Osteocyte (in vitro differentiated cells): Measurements from ENCODE around the gene ADAMTS16. TPM values are rescaled to one million over a fixed set of nuclear protein-coding genes. Genes with fewer than 3 reads are reported as not detected.

ENCODE experiments used
- DNase-seq: peaks from one replicate; pipeline ENCODE4 v3.0.0; 2021; ENCODE audit warnings: mixed read lengths; ENCODE audit not compliant: unreplicated experiment; ENCODE audit errors: extremely low spot score
- H3K27ac Mint-ChIP-seq: one replicate; pipeline ENCODE4 v1.8.0; 2021; ENCODE audit warnings: mild to moderate bottlenecking, mixed read lengths; ENCODE audit not compliant: unreplicated experiment
- H3K27me3 Mint-ChIP-seq: one replicate; pipeline ENCODE4 v1.8.0; 2021; ENCODE audit warnings: mixed read lengths; ENCODE audit not compliant: unreplicated experiment
- H3K36me3 Mint-ChIP-seq: one replicate; pipeline ENCODE4 v1.8.0; 2021; ENCODE audit warnings: mixed read lengths; ENCODE audit not compliant: unreplicated experiment
- H3K4me1 Mint-ChIP-seq: one replicate; pipeline ENCODE4 v1.8.0; 2021; ENCODE audit warnings: mixed read lengths; ENCODE audit not compliant: unreplicated experiment
- H3K4me3 Mint-ChIP-seq: one replicate; pipeline ENCODE4 v1.8.0; 2021; ENCODE audit warnings: mild to moderate bottlenecking, moderate library complexity, mixed read lengths; ENCODE audit not compliant: unreplicated experiment
- H3K9me3 Mint-ChIP-seq: one replicate; pipeline ENCODE4 v1.8.0; 2021; ENCODE audit warnings: mixed read lengths; ENCODE audit not compliant: unreplicated experiment
- total RNA-seq: library from RNA; stranded (reverse); gene quantifications from 2 replicates; pipeline ENCODE4 v1.2.1, GENCODE V29; 2021
- TF ChIP-seq, protein P1 (sequence below): fragments of 200-600 bp; sonication (generic); IDR thresholded peaks from 2 replicates; pipeline ENCODE4 v1.5.0; 2021; ENCODE audit warnings: antibody characterized with exemption, mild to moderate bottlenecking, moderate library complexity

The ADAMTS16 gene
- total RNA-seq, 1 donor from 2014 or later = not detected

DNA sequence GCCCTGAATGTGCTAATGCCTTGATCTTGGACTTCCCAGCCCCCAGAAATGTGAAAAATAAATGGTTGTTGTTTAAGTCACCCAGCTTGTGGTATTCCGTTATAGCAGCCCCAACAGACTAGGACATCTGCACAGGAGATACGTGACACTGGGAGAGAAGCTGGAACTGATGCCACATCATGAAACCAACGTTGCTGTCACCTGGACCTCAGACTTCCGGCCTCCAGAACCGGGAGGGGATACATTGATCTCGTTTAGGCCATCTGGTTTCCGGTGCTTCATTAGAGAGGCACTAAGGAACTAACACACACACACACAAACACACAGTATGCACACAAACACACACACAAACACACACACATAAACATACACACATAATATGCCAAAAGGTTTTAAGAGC, 207.3 kb downstream of the ADAMTS16 start:
- Mint-ChIP-seq H3K27ac (no peak overlapping the region), H3K4me1 (peaks cover 40% of the 10 kb centered on the region), H3K9me3 (no peaks in the 10 kb centered on the region), H3K4me3 (no peak overlapping the region), H3K36me3 (no peaks in the 10 kb centered on the region), H3K27me3 (no peaks in the 10 kb centered on the region)
- TF ChIP-seq, protein P1, sequence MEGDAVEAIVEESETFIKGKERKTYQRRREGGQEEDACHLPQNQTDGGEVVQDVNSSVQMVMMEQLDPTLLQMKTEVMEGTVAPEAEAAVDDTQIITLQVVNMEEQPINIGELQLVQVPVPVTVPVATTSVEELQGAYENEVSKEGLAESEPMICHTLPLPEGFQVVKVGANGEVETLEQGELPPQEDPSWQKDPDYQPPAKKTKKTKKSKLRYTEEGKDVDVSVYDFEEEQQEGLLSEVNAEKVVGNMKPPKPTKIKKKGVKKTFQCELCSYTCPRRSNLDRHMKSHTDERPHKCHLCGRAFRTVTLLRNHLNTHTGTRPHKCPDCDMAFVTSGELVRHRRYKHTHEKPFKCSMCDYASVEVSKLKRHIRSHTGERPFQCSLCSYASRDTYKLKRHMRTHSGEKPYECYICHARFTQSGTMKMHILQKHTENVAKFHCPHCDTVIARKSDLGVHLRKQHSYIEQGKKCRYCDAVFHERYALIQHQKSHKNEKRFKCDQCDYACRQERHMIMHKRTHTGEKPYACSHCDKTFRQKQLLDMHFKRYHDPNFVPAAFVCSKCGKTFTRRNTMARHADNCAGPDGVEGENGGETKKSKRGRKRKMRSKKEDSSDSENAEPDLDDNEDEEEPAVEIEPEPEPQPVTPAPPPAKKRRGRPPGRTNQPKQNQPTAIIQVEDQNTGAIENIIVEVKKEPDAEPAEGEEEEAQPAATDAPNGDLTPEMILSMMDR = no peak
- no peak for DNase-seq

DNA sequence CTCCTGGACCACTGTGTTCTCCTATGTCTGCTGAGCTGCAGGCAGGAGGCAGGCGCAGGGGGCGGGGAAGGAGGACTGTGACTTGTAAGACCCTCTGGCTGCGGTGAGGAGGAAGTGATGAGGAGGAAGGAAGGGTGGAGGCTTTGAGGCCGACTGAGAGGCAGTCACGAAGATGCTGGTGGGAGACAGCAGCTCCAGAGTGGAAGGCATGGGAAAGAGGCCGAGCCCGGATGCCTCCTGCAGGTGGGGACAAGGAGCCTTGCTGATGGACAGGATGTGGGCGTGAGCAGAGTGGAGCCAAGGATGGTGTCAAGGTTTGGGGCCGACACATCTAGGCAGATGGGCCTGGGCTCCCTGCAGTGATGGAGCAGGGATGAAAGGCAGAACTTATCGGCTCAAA, 208.0 kb downstream of the ADAMTS16 start:
- Mint-ChIP-seq H3K36me3 (no peaks in the 10 kb centered on the region), H3K9me3 (no peaks in the 10 kb centered on the region), H3K27ac (no peak overlapping the region), H3K27me3 (no peaks in the 10 kb centered on the region), H3K4me3 (no peak overlapping the region), H3K4me1 (peaks cover 33% of the 10 kb centered on the region)
- DNase-seq = no peak
- TF ChIP-seq, protein P1 = no peak

DNA sequence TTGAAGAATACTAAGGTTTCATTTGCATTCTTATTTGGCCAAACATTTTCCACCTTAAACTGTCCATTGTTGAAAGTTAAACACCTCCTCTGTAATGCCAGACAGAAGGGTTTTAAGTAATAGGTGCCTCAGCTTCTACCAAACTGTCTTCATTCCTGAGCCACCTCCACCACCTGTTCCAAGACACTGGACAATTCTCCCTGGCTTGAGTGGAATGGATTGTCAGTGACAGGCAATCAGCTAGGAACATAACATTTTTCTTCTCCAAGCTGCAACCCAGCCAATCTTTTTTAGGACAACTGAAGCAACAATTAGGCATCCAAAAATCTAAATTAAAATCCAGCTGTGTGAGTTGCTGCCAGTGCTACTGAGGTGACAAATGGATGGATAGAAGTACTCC, 208.4 kb downstream of the ADAMTS16 start:
- TF ChIP-seq, protein P1 = no peak
- no peak for DNase-seq
- Mint-ChIP-seq H3K9me3 (no peaks in the 10 kb centered on the region), H3K4me1 (peaks cover 33% of the 10 kb centered on the region), H3K4me3 (no peak overlapping the region), H3K27me3 (no peaks in the 10 kb centered on the region), H3K36me3 (no peaks in the 10 kb centered on the region), H3K27ac (no peak overlapping the region)

DNA sequence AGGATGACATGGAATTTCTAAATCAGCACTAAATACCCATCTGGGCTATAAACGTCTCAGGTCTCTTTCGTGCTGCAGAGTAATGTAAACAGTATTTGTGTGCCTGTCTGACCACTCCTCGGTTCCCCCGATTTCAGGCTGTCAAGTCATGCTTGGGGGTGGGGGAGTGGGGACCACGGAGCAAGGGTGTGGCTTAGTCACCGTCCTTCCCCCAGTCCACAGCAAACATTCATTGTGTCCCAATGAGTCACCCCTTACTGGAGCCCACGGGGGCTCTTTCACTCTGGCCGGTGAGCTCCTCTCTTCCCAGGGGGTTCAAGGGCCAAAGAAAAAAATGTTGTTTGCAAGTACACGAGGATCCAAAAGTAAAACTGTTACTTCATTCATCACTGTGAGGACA, 210.0 kb downstream of the ADAMTS16 start:
- Mint-ChIP-seq H3K36me3 (no peaks in the 10 kb centered on the region), H3K4me1 (peaks cover 22% of the 10 kb centered on the region), H3K9me3 (no peaks in the 10 kb centered on the region), H3K27ac (peak overlapping the region; percentile 29), H3K27me3 (no peaks in the 10 kb centered on the region), H3K4me3 (no peak overlapping the region)
- TF ChIP-seq, protein P1 = no peak
- DNase-seq = no peak

DNA sequence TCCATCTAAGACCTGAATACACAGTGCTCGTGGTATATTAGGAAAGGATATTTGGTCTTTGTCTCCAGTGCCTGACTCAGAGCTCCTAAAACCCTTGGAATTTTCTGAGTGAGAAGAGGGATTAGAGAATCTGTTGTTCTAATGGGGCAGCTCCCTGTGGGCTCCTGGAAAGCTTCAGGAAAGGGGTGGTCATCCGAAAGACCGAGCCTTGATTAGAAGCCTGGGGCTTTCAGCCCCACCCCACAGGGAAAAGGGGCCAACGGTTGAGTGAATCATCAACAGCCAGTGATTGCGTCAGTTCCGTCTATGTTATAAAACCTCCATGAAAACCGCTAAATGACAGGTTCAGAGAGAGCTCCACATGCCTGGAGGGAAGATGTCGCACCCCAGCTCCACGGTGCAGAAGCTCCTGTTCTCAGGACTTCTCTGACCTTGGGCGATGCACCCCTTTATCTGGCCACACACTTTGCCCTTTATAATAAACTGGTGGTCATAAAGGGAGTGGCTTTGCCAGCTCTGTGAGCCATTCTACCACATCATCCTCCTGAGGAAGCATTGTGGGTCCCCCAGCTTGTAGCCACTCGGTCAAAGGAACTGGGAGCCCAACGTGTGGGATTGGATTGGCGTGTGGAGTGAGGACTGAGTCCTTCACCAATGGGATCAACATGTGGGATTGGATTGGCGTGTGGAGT, 211.3 kb downstream of the ADAMTS16 start:
- no peaks in the 10 kb centered on the region for H3K36me3 Mint-ChIP-seq
- H3K4me1 Mint-ChIP-seq = peaks cover 22% of the 10 kb centered on the region
- H3K27me3 Mint-ChIP-seq = no peaks in the 10 kb centered on the region
- H3K9me3 Mint-ChIP-seq = no peaks in the 10 kb centered on the region
- TF ChIP-seq, protein P1 = no peak
- no peak overlapping the region for H3K4me3 Mint-ChIP-seq
- no peak for DNase-seq
- peak overlapping the region; percentile 56 for H3K27ac Mint-ChIP-seq
